HG02678 (cell line): Measurements from ENCODE around the gene DGCR2.
"Not testable (repeated sequence)": the region's sequence is repeated elsewhere in the genome, so short reads cannot be mapped to it uniquely, and the experiment has no call there.

ENCODE experiments used
- ATAC-seq: cut with Tn5 transposase; IDR thresholded peaks from one replicate; pipeline ENCODE4 v1.9.1; 2021; ENCODE audit warnings: mild to moderate bottlenecking, moderate library complexity; ENCODE audit not compliant: unreplicated experiment

The DGCR2 gene

DNA sequence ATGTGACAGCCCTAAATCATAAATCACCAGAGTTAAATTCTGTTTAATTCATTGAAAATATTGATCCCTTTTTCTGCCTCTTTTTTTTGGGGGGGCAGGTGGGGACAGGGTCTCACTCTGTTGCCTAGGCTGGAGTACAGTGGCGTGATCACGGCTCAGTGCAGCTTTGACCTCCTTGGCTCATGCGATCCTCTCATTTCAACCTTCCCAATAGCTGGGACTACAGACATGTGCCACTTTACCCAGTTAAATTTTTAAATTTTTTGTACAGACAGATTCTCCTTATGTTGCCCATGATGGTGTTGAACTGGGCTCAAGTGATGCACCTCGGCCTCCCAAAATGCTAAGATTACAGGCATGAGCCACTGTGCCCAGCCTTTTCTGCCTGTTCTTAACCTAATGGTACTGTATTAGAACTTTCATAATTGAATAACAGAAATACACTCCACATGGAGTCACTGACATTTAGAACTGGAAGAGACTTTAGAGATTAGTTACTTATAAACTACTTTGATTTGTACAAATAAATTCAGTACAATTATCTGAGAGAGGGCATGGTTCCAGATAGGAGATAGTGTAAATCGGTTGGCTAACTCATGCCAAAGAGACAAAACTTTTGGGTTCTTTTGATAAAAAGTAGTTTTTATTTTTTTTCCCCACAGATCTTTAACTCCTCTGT is 109.8 kb downstream of the DGCR2 start:
- ATAC-seq, result no peak

- not testable (repeated sequence) for ATAC-seq
Observed at GRCh38 chr22:19011611-19012010, 110.6 kb downstream of the DGCR2 start.

DNA sequence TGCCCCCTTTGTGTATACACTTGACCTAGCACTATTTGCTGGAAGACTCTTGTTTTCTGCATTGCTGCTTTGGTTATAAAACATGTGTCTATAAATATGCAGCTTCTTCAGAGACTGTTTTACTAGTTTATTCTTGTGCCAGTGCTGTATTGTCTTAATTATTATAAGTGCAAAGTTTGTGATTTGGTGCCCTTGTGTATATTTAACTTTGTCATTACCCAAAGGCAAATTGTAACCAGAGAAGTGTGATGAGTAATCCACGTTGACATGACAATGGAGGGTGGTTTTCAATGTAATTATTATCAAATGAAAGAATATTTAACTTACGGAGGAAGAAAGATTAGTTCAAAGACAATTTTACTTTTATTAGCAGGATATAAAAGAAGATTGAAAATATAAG is 111.1 kb downstream of the DGCR2 start:
- no peak for ATAC-seq

DNA sequence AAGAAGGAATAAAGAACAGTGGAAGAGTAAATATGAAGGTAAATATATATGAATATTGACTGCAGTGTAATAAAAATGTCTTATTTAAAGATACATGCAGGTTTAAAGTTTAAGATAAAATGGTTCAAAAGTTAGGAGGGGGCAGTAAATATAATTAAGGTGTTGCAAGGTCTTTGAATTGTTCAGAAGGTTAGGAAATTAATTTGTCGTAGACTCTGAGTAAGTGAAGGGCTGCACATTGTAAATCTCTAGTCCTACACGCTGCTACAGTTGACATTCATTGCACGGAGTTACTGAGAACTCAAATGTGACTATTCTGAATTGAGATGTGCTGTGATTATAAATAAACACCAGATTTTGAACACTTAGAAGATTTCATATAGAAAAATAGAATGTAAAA is 116.3 kb downstream of the DGCR2 start:
- ATAC-seq, result no peak

GRCh38 chr22:19004471-19004870 is 117.7 kb downstream of the DGCR2 start:
- ATAC-seq, result no peak

DNA sequence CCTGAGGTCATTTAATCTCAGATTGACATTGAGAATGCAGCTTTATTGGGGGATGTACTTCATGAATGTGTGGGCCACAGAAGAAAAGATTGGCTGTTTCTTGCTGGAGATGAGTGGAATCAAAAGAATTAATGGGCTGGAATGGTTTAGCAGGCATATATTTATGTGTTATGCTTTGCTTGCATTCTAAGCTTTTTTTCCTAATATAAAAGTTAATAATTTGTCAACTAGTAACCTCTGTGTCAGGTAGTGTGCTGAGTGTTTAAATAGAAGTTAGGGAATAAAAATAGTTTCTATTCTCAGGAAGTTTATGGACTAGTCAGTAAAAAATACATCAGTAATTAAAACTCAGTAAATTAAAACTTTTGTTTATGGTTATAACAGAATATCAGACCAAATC is 118.7 kb downstream of the DGCR2 start:
- ATAC-seq, result no peak

DNA sequence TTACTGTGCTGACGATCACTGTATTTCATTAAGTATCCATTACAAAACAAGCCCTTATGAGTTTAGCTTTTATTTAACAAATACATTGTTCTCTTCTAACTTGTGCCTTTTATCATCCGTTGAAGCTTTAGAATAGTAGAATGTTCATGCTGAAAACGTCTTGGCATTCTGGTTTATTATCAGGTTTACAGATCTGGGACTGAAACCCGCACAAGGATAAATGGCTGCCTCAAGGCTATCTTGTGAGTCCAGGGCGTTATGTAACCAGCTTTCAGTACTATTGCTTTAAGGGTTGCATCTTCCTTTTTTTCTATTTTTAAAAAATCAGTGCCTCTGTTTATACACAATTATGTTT is 119.6 kb downstream of the DGCR2 start:
- no peak for ATAC-seq

DNA sequence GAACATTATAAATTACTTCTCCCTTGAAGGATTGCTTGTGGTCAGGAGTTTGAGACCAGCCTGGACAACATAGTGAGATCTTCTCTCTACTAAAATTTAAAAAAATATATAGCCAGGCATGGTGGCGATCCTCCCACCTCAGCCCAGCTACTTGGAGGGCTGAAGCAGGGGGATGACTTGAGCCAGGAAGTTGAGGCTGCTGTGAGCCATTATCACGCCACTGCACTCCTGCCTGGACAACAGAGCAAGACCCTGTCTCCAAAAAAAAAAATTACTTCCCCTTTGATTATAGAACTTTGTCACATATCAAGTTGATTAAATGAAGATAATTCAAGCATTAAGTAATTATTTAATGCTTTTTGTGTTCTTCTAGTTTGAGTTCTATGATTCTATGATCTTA is 121.0 kb downstream of the DGCR2 start:
- no peak for ATAC-seq

- not testable (repeated sequence) for ATAC-seq
Observed at GRCh38 chr22:19000106-19000505, 122.1 kb downstream of the DGCR2 start.

- ATAC-seq, result no peak
Observed at GRCh38 chr22:18999416-18999815, 122.8 kb downstream of the DGCR2 start.

GRCh38 chr22:18999008-18999407 is 123.2 kb downstream of the DGCR2 start:
- no peak for ATAC-seq

- ATAC-seq, result no peak
Observed at GRCh38 chr22:18997925-18998315, 124.3 kb downstream of the DGCR2 start.

- no peak for ATAC-seq
Observed at GRCh38 chr22:18997306-18997924, 124.8 kb downstream of the DGCR2 start.

DNA sequence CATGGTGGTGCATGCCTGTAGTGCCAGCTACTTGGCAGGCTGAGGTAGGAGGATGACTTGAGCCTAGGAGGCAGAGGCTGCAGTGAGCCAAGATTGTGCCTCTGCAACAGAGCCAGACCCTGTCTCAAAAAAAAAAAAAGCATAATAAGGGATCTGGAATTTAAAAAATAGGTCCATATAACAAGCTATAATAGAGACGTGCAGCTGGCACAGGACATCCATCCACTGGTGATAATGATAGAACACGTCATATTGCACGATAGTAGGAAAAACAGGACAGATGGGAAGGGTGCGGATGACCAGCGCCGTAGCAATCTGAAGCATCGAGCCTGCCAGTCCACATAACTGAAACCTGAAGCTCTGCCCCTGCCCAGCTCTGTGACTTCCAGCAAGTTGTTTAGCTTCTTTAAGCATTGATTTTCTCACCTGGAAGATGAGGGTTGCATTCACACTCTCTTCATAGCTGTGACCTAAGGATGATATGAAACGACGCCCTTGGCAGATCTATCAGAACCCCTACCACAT is 125.8 kb downstream of the DGCR2 start:
- no peak for ATAC-seq

DNA sequence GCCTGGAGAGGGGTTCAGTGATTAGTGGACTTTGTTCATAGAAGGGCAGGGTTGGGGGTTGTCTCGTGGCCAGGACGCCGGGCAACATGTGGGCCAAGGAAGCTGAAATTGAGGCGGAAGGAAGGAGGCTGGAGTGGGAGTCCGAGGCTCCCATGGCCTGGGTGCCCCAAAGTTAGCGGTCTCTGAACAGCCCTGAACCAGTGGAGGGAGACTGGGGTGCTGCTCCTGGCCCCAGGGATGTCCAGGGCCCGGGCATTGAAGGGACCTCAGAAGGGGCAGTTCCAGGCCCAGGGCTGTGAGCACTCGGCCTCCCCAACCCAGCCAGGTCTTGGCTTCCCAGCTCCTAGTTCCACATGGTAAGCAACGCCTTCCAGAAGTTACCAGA is 126.9 kb downstream of the DGCR2 start:
- ATAC-seq, result no peak

DNA sequence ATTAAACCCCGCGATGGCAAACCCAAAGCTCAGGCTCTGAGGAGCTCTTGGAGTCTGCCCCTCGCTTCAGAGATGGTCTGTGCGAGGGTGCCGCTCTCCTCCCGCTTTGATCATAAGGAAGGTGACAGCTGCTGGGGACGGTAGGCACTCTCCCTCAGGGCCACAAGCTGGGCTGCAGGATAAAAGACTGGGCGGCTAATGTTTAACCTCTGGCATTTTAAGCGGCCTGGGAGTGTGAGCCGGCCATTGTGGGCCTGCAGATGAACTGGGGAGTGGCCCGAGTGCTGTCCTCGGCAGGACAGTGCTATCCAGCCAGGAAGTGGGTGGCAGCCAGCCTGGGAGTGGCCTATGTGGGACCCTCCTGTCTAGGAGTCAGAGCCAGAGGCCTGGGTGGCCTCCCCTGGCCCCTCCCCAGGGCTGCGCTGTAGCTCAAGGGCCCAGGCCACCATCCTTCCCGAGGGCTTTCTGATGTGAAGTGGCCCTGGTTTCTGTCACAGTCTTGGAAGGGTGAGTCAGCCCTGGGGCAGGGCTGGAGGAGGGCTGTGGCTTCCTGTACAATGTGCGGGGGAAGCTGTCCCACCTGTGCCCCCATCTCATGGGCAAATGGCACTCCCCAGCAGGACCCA is 127.4 kb downstream of the DGCR2 start:
- no peak for ATAC-seq

DNA sequence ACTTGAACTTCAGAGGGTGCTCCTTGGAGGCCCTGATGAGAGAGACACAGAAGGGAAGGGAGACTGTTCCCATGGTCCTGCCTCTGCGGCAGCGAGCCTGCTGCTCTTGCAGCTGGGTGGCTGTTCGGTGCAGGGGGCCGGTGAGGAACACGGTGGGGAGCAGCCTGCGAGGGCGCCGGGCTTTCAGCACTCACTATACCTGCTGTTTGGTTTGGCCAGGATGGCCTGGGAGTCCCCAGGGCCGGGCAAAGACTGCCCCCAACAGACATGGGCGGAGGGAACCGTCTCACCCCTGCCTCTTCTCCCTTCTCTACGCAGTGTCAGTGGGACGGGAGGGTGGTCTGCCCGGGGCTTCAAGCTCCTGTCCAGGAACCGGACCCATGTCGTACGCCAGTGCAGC is 128.2 kb downstream of the DGCR2 start:
- ATAC-seq, result no peak

- ATAC-seq, result no peak
Observed at GRCh38 chr22:18992543-18993198, 129.5 kb downstream of the DGCR2 start.

- no peak for ATAC-seq
Observed at GRCh38 chr22:18991821-18992442, 130.3 kb downstream of the DGCR2 start.

GRCh38 chr22:18991138-18991432 is 131.1 kb downstream of the DGCR2 start:
- ATAC-seq, result no peak

GRCh38 chr22:18990355-18991137 is 131.7 kb downstream of the DGCR2 start:
- no peak for ATAC-seq
